ENCODE data around the gene BCAS1.

The BCAS1 gene

GRCh38 chr20:53948383-53949318 lies 121.7 kb downstream of the BCAS1 start:
- no peak for DNase-seq (ENCODE audit: low spot score)
- in situ Hi-C loops (cut with MboI; ENCODE audit: low sequenced_read_pairs, unreplicated experiment) = loop anchor here (5.0 to 25.0 kb wide), 3 partner anchors 114 to 534 kb away; partner anchors contain the start of gene ZNF217
- no peak for TF ChIP-seq CTCF (IDR thresholded peaks at IDR 0.05; ENCODE audit: borderline replicate concordance, control extremely low read depth, extremely low read depth, insufficient read depth, missing control alignments)

- in situ Hi-C loops (cut with MboI; ENCODE audit: low sequenced_read_pairs, unreplicated experiment) = loop anchor here (5.0 to 25.0 kb wide), 3 partner anchors 115 to 533 kb away; partner anchors contain the start of gene ZNF217
- TF ChIP-seq CTCF (IDR thresholded peaks at IDR 0.05; ENCODE audit: borderline replicate concordance, control extremely low read depth, extremely low read depth, insufficient read depth, missing control alignments) = no peak
- no peak for DNase-seq (ENCODE audit: low spot score)
These were observed 122.7 kb downstream of the BCAS1 start for GRCh38 chr20:53947501-53948195.

GRCh38 chr20:53946106-53946505 lies 124.3 kb downstream of the BCAS1 start:
- no peak for TF ChIP-seq CTCF (IDR thresholded peaks at IDR 0.05; ENCODE audit: borderline replicate concordance, control extremely low read depth, extremely low read depth, insufficient read depth, missing control alignments)
- no peak for DNase-seq (ENCODE audit: low spot score)
- in situ Hi-C loops (cut with MboI; ENCODE audit: low sequenced_read_pairs, unreplicated experiment) = loop anchor here (5.0 to 25.0 kb wide), 3 partner anchors 116 to 531 kb away; partner anchors contain the start of gene ZNF217

- no peak for DNase-seq (ENCODE audit: low spot score)
- in situ Hi-C loops (cut with MboI; ENCODE audit: low sequenced_read_pairs, unreplicated experiment) = loop anchor here (5.0 to 25.0 kb wide), 3 partner anchors 117 to 531 kb away; partner anchors contain the start of gene ZNF217
- no peak for TF ChIP-seq CTCF (IDR thresholded peaks at IDR 0.05; ENCODE audit: borderline replicate concordance, control extremely low read depth, extremely low read depth, insufficient read depth, missing control alignments)
These were observed 124.9 kb downstream of the BCAS1 start for GRCh38 chr20:53945478-53945877.

GRCh38 chr20:53944796-53945195 lies 125.6 kb downstream of the BCAS1 start:
- in situ Hi-C loops (cut with MboI; ENCODE audit: low sequenced_read_pairs, unreplicated experiment) = loop anchor here (5.0 to 25.0 kb wide), 3 partner anchors 118 to 530 kb away; partner anchors contain the start of gene ZNF217
- no peak for TF ChIP-seq CTCF (IDR thresholded peaks at IDR 0.05; ENCODE audit: borderline replicate concordance, control extremely low read depth, extremely low read depth, insufficient read depth, missing control alignments)
- DNase-seq (ENCODE audit: low spot score) = no peak
